ENCODE results near the gene SPSB4. TPM values are rescaled to one million over a fixed set of nuclear protein-coding genes. Genes with fewer than 3 reads are reported as not detected.

The SPSB4 gene
- total and polyA plus RNA-seq, 9 of the 15 experiments (the other 6 are each of a cell fraction or from before 2014, with no cell fraction given) = not detected

- H3K9me1 ChIP-seq (ENCODE audit: control insufficient read depth, insufficient read depth, low read length) = no peaks in the 10 kb centered on the region
- in situ Hi-C loops (cut with MboI) (no loop called here), intact Hi-C loops (cut with micrococcal nuclease) (no loop called here)
- H3K4me2 ChIP-seq (ENCODE audit: insufficient read depth, low read length) = no peak overlapping the region
- TF ChIP-seq NR2F6 (CRISPR knock-in tag; IDR thresholded peaks at IDR 0.05) (no peak), ZNF583 (CRISPR knock-in tag; IDR thresholded peaks at IDR 0.05) (no peak), SIX5 (IDR thresholded peaks at IDR 0.05; ENCODE audit: borderline replicate concordance in 1 of 2, insufficient read depth in 1 of 2, low read depth in 1 of 2, low read length in 2 of 2) (no peak), USF2 (CRISPR knock-in tag; IDR thresholded peaks at IDR 0.05) (peak; percentile 28), XRCC5 (IDR thresholded peaks at IDR 0.05; ENCODE audit: low read depth, low read length) (no peak), NRF1 (conservative IDR thresholded peaks at IDR 0.05 in 1 of 2, IDR thresholded peaks at IDR 0.05 in 1 of 2) (no peak), ZNF75A (CRISPR knock-in tag; IDR thresholded peaks at IDR 0.05) (no peak), NFIC (IDR thresholded peaks at IDR 0.05) (peak; percentile 69), TFE3 (CRISPR knock-in tag; IDR thresholded peaks at IDR 0.05) (peak; percentile 61), CUX1 (CRISPR knock-in tag; IDR thresholded peaks at IDR 0.05) (no peak)
- H3K4me1 ChIP-seq (replicated peaks in 1 of 2; ENCODE audit: control insufficient read depth in 2 of 2, insufficient read depth in 2 of 2, low read length in 2 of 2) = peaks cover 0 to 4% of the 10 kb centered on the region in 2 experiments; a peak in 3 of 5 replicates
- no peak overlapping the region for H3K4me3 ChIP-seq
- H2AFZ ChIP-seq (ENCODE audit: low read depth, low read length) = no peak overlapping the region
- no peak overlapping the region for H3K27ac ChIP-seq (ENCODE audit: extremely low read depth, low read depth, low read length)
- ATAC-seq (no peak), FAIRE-seq (no peak), DNase-seq (ENCODE audit: extremely low read depth in 1 of 4, low spot score in 3 of 4) (no peak)
- H3K9me3 ChIP-seq (replicated peaks; ENCODE audit: control insufficient read depth, insufficient read depth, low read depth, low read length) = no peaks in the 10 kb centered on the region
- H3K27me3 ChIP-seq (ENCODE audit: control insufficient read depth in 2 of 2, insufficient read depth in 2 of 2, low read length in 2 of 2) = peaks cover 2 to 17% of the 10 kb centered on the region in 2 experiments; a peak in 4 of 5 replicates
- ChIA-PET CTCF (ENCODE audit: low intra/inter-chr PET ratio) (interaction anchor here (0.5 kb wide), 1 partner anchor 20 kb away, joined by 3 read pairs; no protein-coding TSS in a partner anchor), POLR2A (interaction anchor here (0.7 kb wide), 2 partner anchors 9 to 60 kb away, joined by 3 read pairs; no protein-coding TSS in a partner anchor)
- no peaks in the 10 kb centered on the region for H3K79me2 ChIP-seq (ENCODE audit: control insufficient read depth, insufficient read depth, low read length)
- 0% methylated on average over 3 of the region's 3 CpGs for WGBS (ENCODE audit: insufficient coverage, low coverage, missing lambda C conversion rate)
- H3K36me3 ChIP-seq (ENCODE audit: control insufficient read depth, insufficient read depth, low read length) = no peaks in the 10 kb centered on the region
- H4K20me1 ChIP-seq (replicated peaks; ENCODE audit: control insufficient read depth, insufficient read depth, low read length) = no peaks in the 10 kb centered on the region
- no peak overlapping the region for H3K9ac ChIP-seq (ENCODE audit: insufficient read depth in 1 of 2, low read depth in 2 of 2, low read length in 2 of 2)
- BruUV-seq (replicated peaks) = no TSS peak
Measured at GRCh38 chr3:141085343-141086070, 34.4 kb downstream of the SPSB4 start.
